IMR-90 (cell line): Measurements from ENCODE around the gene ABLIM3. TPM values are rescaled to one million over a fixed set of nuclear protein-coding genes. Genes with fewer than 3 reads are reported as not detected.

Experiments
- ATAC-seq: fragments of 200-7000 bp; cut with Tn5 transposase; 2 replicates; pipeline ENCODE4 v1.9.1; 2020; ENCODE audit warnings: low read depth, mild to moderate bottlenecking, moderate library complexity
- BruUV-seq: library from RNA; stranded (reverse); fragments of 400-500 nt; replicated peaks from 2 replicates; lab custom pipeline; 2021; lab: Mats Ljungman, UMichigan
- CTCF ChIA-PET: fragments of 300-600 bp; formaldehyde crosslinking; extraction: SDS; loops from one replicate; lab custom pipeline; 2021; ENCODE audit warnings: antibody characterized with exemption; lab: Yijun Ruan, JAX
- POLR2A ChIA-PET: fragments of 300-600 bp; sonication (Branson Sonifier 250); formaldehyde crosslinking; loops from one replicate; lab custom pipeline; 2022; ENCODE audit warnings: antibody characterized with exemption; ENCODE audit not compliant: unreplicated experiment; lab: Charles Lee
- DNase-seq: peaks from one replicate; pipeline ENCODE4 v3.0.0; 2013
- H2AFZ ChIP-seq: replicated peaks from 2 replicates; pipeline ENCODE3; 2013; ENCODE audit warnings: low read length, mild to moderate bottlenecking; ENCODE audit not compliant: poor library complexity
- H2AK5ac ChIP-seq: 2 replicates; pipeline ENCODE4 v1.6.1; 2013; ENCODE audit warnings: low read depth, low read length, inconsistent platforms
- H2AK9ac ChIP-seq: replicated peaks from 2 replicates; pipeline ENCODE3; 2013; ENCODE audit warnings: mild to moderate bottlenecking, low read depth, low read length, moderate library complexity; ENCODE audit not compliant: poor library complexity
- H2BK120ac ChIP-seq: 2 replicates; pipeline ENCODE4 v1.6.1; 2013; ENCODE audit warnings: low read depth, low read length, inconsistent platforms
- H2BK15ac ChIP-seq: 3 replicates; pipeline ENCODE4 v1.6.1; 2013; ENCODE audit warnings: low read depth, low read length, inconsistent platforms
- H2BK20ac ChIP-seq: 2 replicates; pipeline ENCODE4 v1.6.1; 2013; ENCODE audit warnings: low read depth, mild to moderate bottlenecking, inconsistent platforms, low read length, moderate library complexity
- H2BK5ac ChIP-seq: 2 replicates; pipeline ENCODE4 v1.6.1; 2013; ENCODE audit warnings: mild to moderate bottlenecking, low read depth, low read length, inconsistent platforms; ENCODE audit not compliant: poor library complexity, severe bottlenecking
- H3K14ac ChIP-seq: replicated peaks from 2 replicates; pipeline ENCODE4 v1.6.1; 2013; ENCODE audit warnings: low read depth, low read length, inconsistent platforms
- H3K18ac ChIP-seq: 2 replicates; pipeline ENCODE4 v1.6.1; 2013; ENCODE audit warnings: low read depth, low read length, control low read depth
- H3K23ac ChIP-seq: 2 replicates; pipeline ENCODE4 v1.6.1; 2013; ENCODE audit warnings: low read depth, low read length, inconsistent platforms
- H3K27ac ChIP-seq: 2 replicates; pipeline ENCODE4 v1.5.1; 2013; ENCODE audit warnings: mild to moderate bottlenecking, control low read depth, low read length; ENCODE audit not compliant: insufficient read depth
- H3K27me3 ChIP-seq: 2 replicates; pipeline ENCODE4 v1.6.1; 2013; ENCODE audit warnings: low read length; ENCODE audit not compliant: control insufficient read depth, insufficient read depth
- H3K36me3 ChIP-seq: 2 replicates; pipeline ENCODE4 v1.6.1; 2013; ENCODE audit warnings: low read length, mixed read lengths; ENCODE audit not compliant: control insufficient read depth, insufficient read depth
- H3K4ac ChIP-seq: 2 replicates; pipeline ENCODE4 v1.6.1; 2013; ENCODE audit warnings: low read depth, low read length, inconsistent platforms
- H3K4me1 ChIP-seq: 2 replicates; pipeline ENCODE4 v1.6.1; 2013; ENCODE audit warnings: low read length, mixed read lengths; ENCODE audit not compliant: control insufficient read depth, insufficient read depth
- H3K4me2 ChIP-seq: 2 replicates; pipeline ENCODE4 v1.6.1; 2013; ENCODE audit warnings: low read depth, mild to moderate bottlenecking, control low read depth, low read length, moderate library complexity
- H3K4me3 ChIP-seq: 2 replicates; pipeline ENCODE4 v1.5.1; 2013; ENCODE audit warnings: low read depth, mild to moderate bottlenecking, control low read depth, low read length, moderate library complexity; ENCODE audit not compliant: insufficient read depth
- H3K56ac ChIP-seq: 2 replicates; pipeline ENCODE4 v1.6.1; 2013; ENCODE audit warnings: low read length, inconsistent platforms; ENCODE audit not compliant: insufficient read depth; ENCODE audit errors: extremely low read depth
- H3K79me1 ChIP-seq, 2 experiments: 2 replicates each; pipeline ENCODE4 v1.6.1; 2013; ENCODE audit warnings: low read length in 2 of 2, inconsistent platforms in 1 of 2, low read depth in 1 of 2
- H3K9ac ChIP-seq: 2 replicates; pipeline ENCODE4 v1.6.1; 2013; ENCODE audit warnings: low read depth, low read length, control low read depth
- H3K9me1 ChIP-seq: 2 replicates; pipeline ENCODE4 v1.6.1; 2013; ENCODE audit warnings: low read length, inconsistent platforms; ENCODE audit not compliant: insufficient read depth
- H3K9me3 ChIP-seq: 2 replicates; pipeline ENCODE4 v1.6.1; 2013; ENCODE audit warnings: low read length; ENCODE audit not compliant: control insufficient read depth, insufficient read depth
- H4K20me1 ChIP-seq: 2 replicates; pipeline ENCODE4 v1.6.1; 2013; ENCODE audit warnings: low read length, inconsistent platforms; ENCODE audit not compliant: insufficient read depth
- H4K5ac ChIP-seq: 2 replicates; pipeline ENCODE4 v1.6.1; 2013; ENCODE audit warnings: mild to moderate bottlenecking, low read depth, low read length, control low read depth
- H4K8ac ChIP-seq, 2 experiments: 2 replicates each; pipeline ENCODE4 v1.6.1; 2013; ENCODE audit warnings: low read depth in 2 of 2, low read length in 2 of 2, control low read depth in 1 of 2, inconsistent platforms in 1 of 2
- H4K91ac ChIP-seq: 2 replicates; pipeline ENCODE4 v1.6.1; 2013; ENCODE audit warnings: low read depth, low read length, inconsistent platforms; ENCODE audit not compliant: insufficient read depth
- CEBPB ChIP-seq: IDR thresholded peaks from 2 replicates; pipeline ENCODE4 v1.6.1; 2012; ENCODE audit warnings: low read depth, low read length, improper control_type of control experiment
- CHD1 ChIP-seq: IDR thresholded peaks from 2 replicates; pipeline ENCODE4 v1.6.1; 2012; ENCODE audit warnings: low read depth, low read length, improper control_type of control experiment
- ELK1 ChIP-seq: fragments of 150-350 bp; IDR thresholded peaks from 2 replicates; pipeline ENCODE4 v1.6.1; 2016; ENCODE audit warnings: low read depth, mild to moderate bottlenecking, low read length, moderate library complexity, borderline replicate concordance
- FOS ChIP-seq: fragments of 150-350 bp; IDR thresholded peaks from 2 replicates; pipeline ENCODE4 v1.6.1; 2016; ENCODE audit warnings: low read depth, low read length
- MAFK ChIP-seq: IDR thresholded peaks from 2 replicates; pipeline ENCODE4 v1.6.1; 2012; ENCODE audit warnings: low read depth, low read length, improper control_type of control experiment
- MAZ ChIP-seq: IDR thresholded peaks from 2 replicates; pipeline ENCODE4 v1.6.1; 2012; ENCODE audit warnings: low read depth, mild to moderate bottlenecking, low read length, improper control_type of control experiment, moderate library complexity, borderline replicate concordance
- MXI1 ChIP-seq: IDR thresholded peaks from 2 replicates; pipeline ENCODE4 v1.6.1; 2012; ENCODE audit warnings: low read depth, mild to moderate bottlenecking, low read length, moderate library complexity, borderline replicate concordance
- NFE2L2 ChIP-seq: fragments of 150-350 bp; IDR thresholded peaks from 2 replicates; pipeline ENCODE4 v1.6.1; 2016; ENCODE audit warnings: low read depth, mild to moderate bottlenecking, low read length
- POLR2A ChIP-seq: IDR thresholded peaks from 2 replicates; pipeline ENCODE4 v1.6.1; 2012; ENCODE audit warnings: mild to moderate bottlenecking, low read depth, low read length
- RAD21 ChIP-seq: IDR thresholded peaks from 2 replicates; pipeline ENCODE4 v1.6.1; 2012; ENCODE audit warnings: low read length, improper control_type of control experiment
- RCOR1 ChIP-seq: IDR thresholded peaks from 2 replicates; pipeline ENCODE4 v1.6.1; 2012; ENCODE audit warnings: mild to moderate bottlenecking, low read length, improper control_type of control experiment; ENCODE audit not compliant: insufficient replicate concordance
- RFX5 ChIP-seq: IDR thresholded peaks from 2 replicates; pipeline ENCODE4 v1.8.0; 2012; ENCODE audit warnings: low read depth, mild to moderate bottlenecking, low read length, moderate library complexity
- WGBS, 2 experiments: methylation state at CpG; one replicate each; pipeline versions ENCODE4 v1.1.5 to v1.1.7; 2013; ENCODE audit warnings: missing lambda C conversion rate in 2 of 2; ENCODE audit not compliant: insufficient read length in 1 of 2; ENCODE audit errors: extremely low coverage in 2 of 2; 5-methylcytosine and 5-hydroxymethylcytosine counted together
- dilution Hi-C: fragments of 300-500 bp; cut with HindIII; formaldehyde crosslinking; loops from one replicate; pipeline ENCODE4 v1.14.3; 2018; ENCODE audit warnings: low sequenced_read_pairs; ENCODE audit not compliant: unreplicated experiment
- in situ Hi-C: fragments of 300-500 bp; cut with MboI; formaldehyde crosslinking; loops from 3 replicates; pipeline ENCODE4 v1.14.3; 2019; ENCODE audit warnings: low sequenced_read_pairs, inconsistent platforms, mixed read lengths
- intact Hi-C: fragments of 100-400 bp; cut with micrococcal nuclease; formaldehyde crosslinking; loops from 2 replicates; pipeline ENCODE4 v1.10.0; 2022
- polyA plus RNA-seq, 3 experiments: library from polyadenylated mRNA; depleted of rRNA; stranded (reverse); fragments of >200 nt; gene quantifications; 2 replicates each; pipeline ENCODE4 v1.2.3, GENCODE V29; 2012; ENCODE audit warnings: low replicate concordance in 1 of 3
- total RNA-seq: library from RNA; depleted of rRNA; stranded (reverse); fragments of >200 nt; gene quantifications from 2 replicates; pipeline ENCODE4 v1.2.3, GENCODE V29; 2012
- TF ChIP-seq, protein P1 (sequence below): conservative IDR thresholded peaks from 2 replicates; pipeline ENCODE4 v1.5.1; 2012; ENCODE audit warnings: mild to moderate bottlenecking, low read depth, low read length, improper control_type of control experiment
- TF ChIP-seq, protein P2 (sequence below): fragments of 150-350 bp; IDR thresholded peaks from 2 replicates; pipeline ENCODE4 v1.6.1; 2017; ENCODE audit warnings: mild to moderate bottlenecking, antibody characterized with exemption, low read length, low read depth

Gene ABLIM3
- total and polyA plus RNA-seq, 2 of the 4 experiments (the other 2 are of a cell fraction) = 33.3 to 69.9 TPM

- H3K36me3 ChIP-seq = no peaks in the 10 kb centered on the region
- peaks cover 7% of the 10 kb centered on the region for H3K4me1 ChIP-seq
- no peak overlapping the region for H2AFZ ChIP-seq
- H3K4ac ChIP-seq = no peak overlapping the region
- no peak overlapping the region for H3K9ac ChIP-seq
- no peak overlapping the region for H3K23ac ChIP-seq
- no peak for TF ChIP-seq CEBPB
- TF ChIP-seq, protein P1, sequence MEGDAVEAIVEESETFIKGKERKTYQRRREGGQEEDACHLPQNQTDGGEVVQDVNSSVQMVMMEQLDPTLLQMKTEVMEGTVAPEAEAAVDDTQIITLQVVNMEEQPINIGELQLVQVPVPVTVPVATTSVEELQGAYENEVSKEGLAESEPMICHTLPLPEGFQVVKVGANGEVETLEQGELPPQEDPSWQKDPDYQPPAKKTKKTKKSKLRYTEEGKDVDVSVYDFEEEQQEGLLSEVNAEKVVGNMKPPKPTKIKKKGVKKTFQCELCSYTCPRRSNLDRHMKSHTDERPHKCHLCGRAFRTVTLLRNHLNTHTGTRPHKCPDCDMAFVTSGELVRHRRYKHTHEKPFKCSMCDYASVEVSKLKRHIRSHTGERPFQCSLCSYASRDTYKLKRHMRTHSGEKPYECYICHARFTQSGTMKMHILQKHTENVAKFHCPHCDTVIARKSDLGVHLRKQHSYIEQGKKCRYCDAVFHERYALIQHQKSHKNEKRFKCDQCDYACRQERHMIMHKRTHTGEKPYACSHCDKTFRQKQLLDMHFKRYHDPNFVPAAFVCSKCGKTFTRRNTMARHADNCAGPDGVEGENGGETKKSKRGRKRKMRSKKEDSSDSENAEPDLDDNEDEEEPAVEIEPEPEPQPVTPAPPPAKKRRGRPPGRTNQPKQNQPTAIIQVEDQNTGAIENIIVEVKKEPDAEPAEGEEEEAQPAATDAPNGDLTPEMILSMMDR = no peak
- no peak for TF ChIP-seq MAFK
- TF ChIP-seq, protein P2, sequence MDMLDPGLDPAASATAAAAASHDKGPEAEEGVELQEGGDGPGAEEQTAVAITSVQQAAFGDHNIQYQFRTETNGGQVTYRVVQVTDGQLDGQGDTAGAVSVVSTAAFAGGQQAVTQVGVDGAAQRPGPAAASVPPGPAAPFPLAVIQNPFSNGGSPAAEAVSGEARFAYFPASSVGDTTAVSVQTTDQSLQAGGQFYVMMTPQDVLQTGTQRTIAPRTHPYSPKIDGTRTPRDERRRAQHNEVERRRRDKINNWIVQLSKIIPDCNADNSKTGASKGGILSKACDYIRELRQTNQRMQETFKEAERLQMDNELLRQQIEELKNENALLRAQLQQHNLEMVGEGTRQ = no peak
- no peak for TF ChIP-seq ELK1
- no peak for TF ChIP-seq NFE2L2
- no peak for TF ChIP-seq RFX5
- no peak for TF ChIP-seq MXI1
- TF ChIP-seq FOS = no peak
- no peak for TF ChIP-seq RCOR1
- TF ChIP-seq RAD21 = no peak
- TF ChIP-seq MAZ = no peak
- TF ChIP-seq POLR2A = no peak
- no peak for TF ChIP-seq CHD1
- ATAC-seq (no peak), DNase-seq (no peak)
- H3K4me3 ChIP-seq = no peak overlapping the region
- no peak overlapping the region for H2BK20ac ChIP-seq
- no peak overlapping the region for H3K56ac ChIP-seq
- no peak overlapping the region for H2AK5ac ChIP-seq
- POLR2A ChIA-PET = no interaction called here
- no peak overlapping the region for H3K18ac ChIP-seq
- H3K79me1 ChIP-seq = 0 out of 4 replicates have a peak, but pooled peaks cover 0 to 3% of the 10 kb centered on the region in 2 experiments
- CTCF ChIA-PET = no interaction called here
- dilution Hi-C loops (no loop called here), intact Hi-C loops (no loop called here), in situ Hi-C loops (no loop called here)
- no TSS peak for BruUV-seq
- H4K91ac ChIP-seq = no peak overlapping the region
- no peak overlapping the region for H2BK120ac ChIP-seq
- H2AK9ac ChIP-seq = no peak overlapping the region
- 38% methylated on average over 1 of the region's 11 CpGs; no CpG with 5 or more reads in 1 of the 2 experiments for WGBS, 2 experiments
- no peaks in the 10 kb centered on the region for H4K20me1 ChIP-seq
- H2BK15ac ChIP-seq = no peak overlapping the region
- H3K27me3 ChIP-seq = no peaks in the 10 kb centered on the region
- no peak overlapping the region for H3K4me2 ChIP-seq
- H3K27ac ChIP-seq = no peak overlapping the region
- H4K8ac ChIP-seq = no peak overlapping the region
- H2BK5ac ChIP-seq = no peak overlapping the region
- H4K5ac ChIP-seq = no peak overlapping the region
- peaks cover 9% of the 10 kb centered on the region for H3K9me1 ChIP-seq
- H3K14ac ChIP-seq = no peak overlapping the region
- no peaks in the 10 kb centered on the region for H3K9me3 ChIP-seq
Measured at GRCh38 chr5:149298842-149299404, 157.6 kb downstream of the ABLIM3 start.
